GM19023 (cell line): Measurements from ENCODE around the gene PGAP3.

Experiments used
- ATAC-seq: cut with Tn5 transposase; IDR thresholded peaks from one replicate; pipeline ENCODE4 v1.9.1; 2021; ENCODE audit warnings: mild to moderate bottlenecking, moderate library complexity; ENCODE audit not compliant: unreplicated experiment

Gene PGAP3

DNA sequence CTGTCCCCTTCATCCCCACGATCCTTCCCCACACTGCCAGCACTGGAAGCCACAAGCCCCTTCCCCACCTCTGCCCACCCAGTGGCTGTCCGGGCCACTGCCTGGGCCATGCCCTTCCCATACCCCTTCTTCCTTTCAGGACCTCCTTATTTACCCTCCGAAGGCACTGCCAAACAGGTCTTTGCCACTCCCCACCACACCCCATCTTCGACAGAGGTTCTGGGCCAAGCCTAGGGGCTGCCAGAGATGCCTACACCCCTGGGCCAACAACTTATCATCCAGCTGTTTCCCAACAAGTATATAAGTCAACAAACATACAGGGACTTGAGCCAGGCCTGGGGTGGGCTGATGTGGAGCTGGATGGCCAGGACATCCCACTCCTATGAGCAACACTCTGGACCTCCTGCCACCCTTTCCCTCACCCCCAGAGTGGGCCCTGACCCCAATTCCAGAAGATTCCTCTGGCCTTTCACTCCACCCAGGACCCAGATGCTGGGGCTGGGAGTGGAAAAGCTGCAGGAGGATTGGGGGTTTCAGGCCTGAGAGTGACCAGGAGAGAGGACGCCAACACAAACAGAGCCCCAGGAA lies 62.6 kb downstream of the PGAP3 start:
- ATAC-seq = no peak

DNA sequence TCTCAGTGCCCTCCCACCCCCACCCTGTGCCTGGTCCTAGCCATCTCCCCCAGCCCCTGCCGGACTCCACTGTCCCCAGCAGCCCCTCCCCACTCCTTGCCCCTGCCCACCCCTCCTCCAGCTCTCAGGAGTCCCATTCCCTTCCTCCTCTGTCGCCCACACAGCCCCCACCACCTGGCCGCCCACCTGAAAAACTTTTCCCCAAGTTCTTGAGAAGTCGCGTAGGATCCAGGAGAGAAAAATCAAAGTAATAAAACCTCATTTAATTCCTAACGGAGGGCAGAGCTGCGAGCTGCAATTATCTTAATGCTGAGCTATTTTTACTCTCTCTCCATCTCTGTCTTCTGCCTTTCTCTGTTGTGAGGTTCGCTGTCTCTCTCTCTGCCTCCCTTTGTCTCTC lies 63.5 kb downstream of the PGAP3 start:
- ATAC-seq = no peak

DNA sequence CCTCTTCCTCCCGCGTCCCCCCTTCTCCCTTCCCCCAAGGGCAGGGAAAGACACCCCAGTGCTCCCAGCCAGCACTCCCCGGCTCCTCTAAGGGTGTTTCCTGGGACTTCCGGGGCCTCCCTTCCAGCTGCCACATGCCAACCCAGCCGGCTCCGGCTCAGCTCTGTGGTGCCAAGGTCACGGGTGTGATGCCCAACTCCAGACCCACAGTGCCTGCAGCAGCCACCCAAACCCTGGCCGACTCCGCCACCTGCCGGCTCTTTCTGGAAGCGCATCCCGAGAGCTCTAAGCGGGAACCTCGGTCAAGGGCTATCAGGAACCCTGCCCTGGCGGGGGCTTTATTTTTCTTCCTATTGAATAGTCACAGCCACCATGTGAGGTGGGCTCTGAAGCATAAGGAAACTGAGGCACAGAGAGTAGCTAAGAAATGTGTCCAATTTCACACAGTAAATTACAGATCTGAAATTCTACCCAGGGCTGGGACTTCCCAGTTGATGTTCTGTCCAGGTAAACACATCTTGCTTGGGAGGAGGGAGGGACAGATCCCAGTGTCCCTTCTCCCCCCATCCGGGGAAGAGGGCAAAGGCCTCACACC lies 64.4 kb downstream of the PGAP3 start:
- no peak for ATAC-seq

DNA sequence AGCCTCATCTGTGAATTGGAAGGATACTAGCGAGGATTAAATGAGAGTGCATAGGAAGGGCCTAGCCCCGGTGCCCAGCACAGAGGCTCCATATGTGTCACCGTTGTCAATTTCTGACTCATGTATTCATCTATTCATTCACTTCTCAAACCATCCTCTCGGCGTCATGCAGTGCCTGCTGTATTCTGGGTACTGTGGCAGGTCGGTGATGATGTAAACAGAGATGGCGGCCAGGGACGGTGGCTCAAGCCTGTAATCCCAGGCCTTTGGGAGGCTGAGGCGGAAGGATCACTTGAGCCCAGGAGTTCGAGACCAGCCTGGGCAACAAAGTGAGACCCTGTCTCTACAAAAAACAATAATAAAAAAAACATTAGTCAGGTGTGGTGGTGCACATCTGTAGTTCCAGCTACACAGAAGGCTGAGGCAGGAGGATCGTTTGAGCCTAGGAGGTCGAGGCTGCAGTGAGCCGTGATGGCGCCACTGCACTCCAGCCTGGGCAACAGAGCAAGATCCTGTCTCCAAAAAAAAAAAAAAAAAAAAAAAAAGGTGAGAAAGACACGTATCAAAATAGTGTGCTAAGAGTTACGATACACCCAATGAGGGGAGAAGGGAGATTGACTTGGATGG lies 65.4 kb downstream of the PGAP3 start:
- ATAC-seq = no peak

DNA sequence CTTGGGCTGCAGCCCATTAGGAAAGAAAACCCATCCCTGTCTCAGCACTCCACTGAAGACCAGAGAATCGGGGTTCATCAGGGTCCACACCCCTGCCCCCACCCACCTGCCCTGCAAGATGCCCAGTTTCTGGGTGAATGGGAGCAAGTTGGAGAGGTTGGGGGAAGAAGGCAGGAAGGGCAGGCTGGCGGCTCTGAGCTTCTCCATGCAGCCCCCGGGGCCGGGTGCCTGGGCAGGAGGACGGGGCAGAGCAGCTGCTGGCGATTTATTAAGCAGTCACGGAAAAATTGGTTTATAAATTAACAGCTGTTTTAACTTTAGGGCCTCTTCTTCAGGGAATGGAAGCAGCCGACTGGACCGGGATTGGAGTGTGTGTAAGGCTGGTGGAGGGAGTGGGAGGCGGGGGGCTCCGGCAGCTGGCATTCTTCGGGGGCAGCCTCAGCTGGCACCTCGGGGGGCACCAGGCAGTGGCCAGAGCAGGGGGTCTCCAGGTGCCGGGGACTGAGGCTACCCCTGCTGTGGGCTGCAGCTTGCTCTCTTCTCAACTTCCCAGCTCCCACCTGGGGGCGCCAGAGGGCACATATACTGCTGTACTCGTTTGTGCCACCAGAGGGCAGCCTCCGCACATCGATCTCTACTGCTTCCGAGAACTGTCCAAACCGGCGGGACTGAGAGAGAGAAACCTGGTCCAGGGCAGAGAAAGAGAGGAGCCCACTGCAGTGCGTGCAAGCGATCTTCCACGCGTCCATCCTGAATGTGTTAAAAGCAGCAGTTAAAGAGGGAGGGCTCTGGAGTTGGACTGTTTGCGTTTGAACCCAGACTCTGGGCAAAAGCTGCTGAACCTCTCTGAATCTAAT lies 66.1 kb downstream of the PGAP3 start:
- no peak for ATAC-seq
